Endothelial cell (in vitro differentiated cells): ENCODE measurements around the gene KRTAP1-3. TPM values are rescaled to one million over a fixed set of nuclear protein-coding genes. Genes with fewer than 3 reads are reported as not detected.
"Not testable (repeated sequence)": the region's sequence is repeated elsewhere in the genome, so short reads cannot be mapped to it uniquely, and the experiment has no call there.

Experiments used
- DNase-seq: peaks from one replicate; pipeline ENCODE4 v3.0.0; 2021; ENCODE audit warnings: low spot score
- H3K27ac Mint-ChIP-seq: one replicate; pipeline ENCODE4 v1.8.0; 2021; ENCODE audit warnings: mixed read lengths, inconsistent platforms; ENCODE audit not compliant: unreplicated experiment
- H3K27me3 Mint-ChIP-seq: one replicate; pipeline ENCODE4 v1.8.0; 2021; ENCODE audit warnings: mild to moderate bottlenecking, moderate library complexity, mixed read lengths, inconsistent platforms; ENCODE audit not compliant: unreplicated experiment
- H3K36me3 Mint-ChIP-seq: one replicate; pipeline ENCODE4 v1.8.0; 2021; ENCODE audit warnings: mild to moderate bottlenecking, low read depth, mixed read lengths, inconsistent platforms; ENCODE audit not compliant: unreplicated experiment
- H3K4me1 Mint-ChIP-seq: one replicate; pipeline ENCODE4 v1.8.0; 2021; ENCODE audit warnings: mild to moderate bottlenecking, mixed read lengths, inconsistent platforms; ENCODE audit not compliant: unreplicated experiment
- H3K4me3 Mint-ChIP-seq: one replicate; pipeline ENCODE4 v1.8.0; 2021; ENCODE audit warnings: mild to moderate bottlenecking, mixed read lengths, inconsistent platforms; ENCODE audit not compliant: unreplicated experiment
- H3K9me3 Mint-ChIP-seq: one replicate; pipeline ENCODE4 v1.8.0; 2021; ENCODE audit warnings: mixed read lengths, inconsistent platforms; ENCODE audit not compliant: unreplicated experiment
- long read RNA-seq: library from polyadenylated mRNA; unstranded; transcript quantifications from one replicate; pipeline ENCODE4 v2.0.0, GENCODE V29; 2020; ENCODE audit not compliant: unreplicated experiment
- total RNA-seq: library from RNA; stranded (reverse); fragmentation: NEBNext Ultra II Directional; extraction: Animal tissue kit (Norgen Biotek cat#: 25700); gene quantifications from one replicate; pipeline ENCODE4 v1.2.1, GENCODE V29; 2021; ENCODE audit not compliant: unreplicated experiment
- TF ChIP-seq, protein P1 (sequence below): fragments of 200-600 bp; sonication (generic); IDR thresholded peaks from one replicate; pipeline ENCODE4 v1.5.0; 2021; ENCODE audit warnings: antibody characterized with exemption; ENCODE audit not compliant: unreplicated experiment

Gene KRTAP1-3, protein sequence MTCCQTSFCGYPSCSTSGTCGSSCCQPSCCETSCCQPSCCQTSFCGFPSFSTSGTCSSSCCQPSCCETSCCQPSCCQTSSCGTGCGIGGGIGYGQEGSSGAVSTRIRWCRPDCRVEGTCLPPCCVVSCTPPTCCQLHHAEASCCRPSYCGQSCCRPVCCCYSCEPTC
- total RNA-seq = not detected
- long read RNA-seq = 0 reads

GRCh38 chr17:41034346-41034935 lies at the start of gene KRTAP1-3:
KRTAP1-3 (minus strand) TSS chr17:41034874; CDS start chr17:41034821, 53 bp downstream.
- not testable (repeated sequence) for DNase-seq, H3K36me3 Mint-ChIP-seq, H3K4me1 Mint-ChIP-seq, H3K4me3 Mint-ChIP-seq, H3K27me3 Mint-ChIP-seq, H3K27ac Mint-ChIP-seq, H3K9me3 Mint-ChIP-seq

GRCh38 chr17:41084100-41084856 lies 49.6 kb upstream of the KRTAP1-3 start, which contains the start of gene KRTAP4-7:
KRTAP4-7 (plus strand) TSS chr17:41084150; CDS start chr17:41084207, 57 bp downstream.
- not testable (repeated sequence) for H3K4me1 Mint-ChIP-seq, H3K36me3 Mint-ChIP-seq, H3K27ac Mint-ChIP-seq

DNA sequence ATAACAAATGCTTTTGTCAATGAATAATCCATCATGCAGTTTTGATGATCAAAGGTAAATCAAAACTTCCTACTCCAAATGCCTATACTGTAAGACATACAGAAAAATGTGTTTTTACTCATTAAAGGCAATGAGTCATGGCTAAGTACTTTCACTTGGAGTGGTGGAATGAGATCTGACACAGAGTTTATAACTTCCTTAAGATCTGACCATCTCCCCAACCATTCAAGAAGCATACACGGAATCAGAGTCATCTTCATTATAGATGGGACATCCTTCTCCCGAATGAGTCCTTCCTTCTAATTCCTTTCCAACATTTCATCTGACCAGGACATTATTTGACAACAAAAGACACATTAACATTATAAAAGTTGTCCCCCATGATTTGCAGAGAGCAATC lies 48.8 kb upstream of the KRTAP1-3 start:
- not testable (repeated sequence) for H3K4me1 Mint-ChIP-seq, H3K36me3 Mint-ChIP-seq, H3K27ac Mint-ChIP-seq, H3K27me3 Mint-ChIP-seq, H3K4me3 Mint-ChIP-seq, DNase-seq, H3K9me3 Mint-ChIP-seq

More at GRCh38 chr17:41084100-41084856, 49.6 kb upstream of the KRTAP1-3 start, which contains the start of gene KRTAP4-7:
- not testable (repeated sequence) for H3K9me3 Mint-ChIP-seq, H3K4me3 Mint-ChIP-seq, H3K27me3 Mint-ChIP-seq, DNase-seq

DNA sequence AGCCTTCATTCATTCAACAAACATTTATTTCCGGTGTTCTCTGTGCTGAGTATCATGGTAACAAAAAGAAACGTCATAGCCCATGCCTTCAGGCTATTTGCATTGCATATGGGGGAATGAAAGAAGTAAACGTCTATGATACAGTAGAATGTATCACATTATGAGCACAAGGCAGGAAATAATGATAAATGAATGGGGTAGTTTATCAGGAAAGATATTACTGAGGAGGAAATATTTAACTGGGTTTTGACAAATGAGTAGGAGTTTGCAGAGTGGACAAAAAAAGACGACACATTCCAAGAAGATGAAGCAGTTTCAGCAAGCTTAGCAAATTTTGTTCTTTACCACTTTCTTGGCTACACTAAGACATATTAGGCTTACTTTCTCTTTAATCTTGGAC lies 48.0 kb upstream of the KRTAP1-3 start:
- Mint-ChIP-seq H3K27ac (no peak overlapping the region), H3K9me3 (no peaks in the 10 kb centered on the region), H3K4me3 (no peak overlapping the region), H3K36me3 (no peaks in the 10 kb centered on the region), H3K4me1 (no peaks in the 10 kb centered on the region), H3K27me3 (no peaks in the 10 kb centered on the region)
- no peak for DNase-seq
- TF ChIP-seq, protein P1, sequence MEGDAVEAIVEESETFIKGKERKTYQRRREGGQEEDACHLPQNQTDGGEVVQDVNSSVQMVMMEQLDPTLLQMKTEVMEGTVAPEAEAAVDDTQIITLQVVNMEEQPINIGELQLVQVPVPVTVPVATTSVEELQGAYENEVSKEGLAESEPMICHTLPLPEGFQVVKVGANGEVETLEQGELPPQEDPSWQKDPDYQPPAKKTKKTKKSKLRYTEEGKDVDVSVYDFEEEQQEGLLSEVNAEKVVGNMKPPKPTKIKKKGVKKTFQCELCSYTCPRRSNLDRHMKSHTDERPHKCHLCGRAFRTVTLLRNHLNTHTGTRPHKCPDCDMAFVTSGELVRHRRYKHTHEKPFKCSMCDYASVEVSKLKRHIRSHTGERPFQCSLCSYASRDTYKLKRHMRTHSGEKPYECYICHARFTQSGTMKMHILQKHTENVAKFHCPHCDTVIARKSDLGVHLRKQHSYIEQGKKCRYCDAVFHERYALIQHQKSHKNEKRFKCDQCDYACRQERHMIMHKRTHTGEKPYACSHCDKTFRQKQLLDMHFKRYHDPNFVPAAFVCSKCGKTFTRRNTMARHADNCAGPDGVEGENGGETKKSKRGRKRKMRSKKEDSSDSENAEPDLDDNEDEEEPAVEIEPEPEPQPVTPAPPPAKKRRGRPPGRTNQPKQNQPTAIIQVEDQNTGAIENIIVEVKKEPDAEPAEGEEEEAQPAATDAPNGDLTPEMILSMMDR = no peak

DNA sequence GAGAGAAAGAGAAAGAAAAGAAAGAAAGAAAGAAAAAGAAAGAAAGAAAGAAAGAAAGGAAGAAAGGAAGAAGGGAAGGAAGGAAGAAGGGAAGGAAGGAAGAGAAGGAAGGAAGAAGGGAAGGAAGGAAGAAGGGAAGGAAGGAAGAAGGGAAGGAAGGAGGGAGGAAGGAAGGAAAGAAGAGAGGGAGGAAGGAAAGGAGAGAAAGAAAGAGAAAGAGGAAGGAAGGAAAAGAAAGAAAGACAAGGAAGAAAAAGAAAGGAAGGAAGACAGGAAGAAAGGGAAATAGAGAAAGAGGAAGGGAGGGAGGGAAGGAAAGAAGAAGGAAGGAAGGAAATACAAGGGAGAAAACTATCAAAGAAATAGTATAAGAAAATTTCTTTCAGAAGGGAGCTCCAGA lies 42.1 kb upstream of the KRTAP1-3 start:
- H3K4me1 Mint-ChIP-seq = no peaks in the 10 kb centered on the region
- H3K27ac Mint-ChIP-seq = no peak overlapping the region
- H3K4me3 Mint-ChIP-seq = no peak overlapping the region
- no peak for DNase-seq
- TF ChIP-seq, protein P1 = no peak
- no peaks in the 10 kb centered on the region for H3K9me3 Mint-ChIP-seq
- no peaks in the 10 kb centered on the region for H3K36me3 Mint-ChIP-seq
- H3K27me3 Mint-ChIP-seq = peaks cover 4% of the 10 kb centered on the region

- no peaks in the 10 kb centered on the region for H3K4me1 Mint-ChIP-seq
- no peaks in the 10 kb centered on the region for H3K36me3 Mint-ChIP-seq
- peaks cover 4% of the 10 kb centered on the region for H3K27me3 Mint-ChIP-seq
- no peak overlapping the region for H3K4me3 Mint-ChIP-seq
- no peak overlapping the region for H3K27ac Mint-ChIP-seq
- DNase-seq = no peak
- TF ChIP-seq, protein P1 = no peak
- H3K9me3 Mint-ChIP-seq = no peaks in the 10 kb centered on the region
These were observed 39.0 kb upstream of the KRTAP1-3 start for GRCh38 chr17:41073676-41074075.
